Mesothelial cell of epicardium (in vitro differentiated cells): ENCODE data around the gene DOLPP1. TPM values are rescaled to one million over a fixed set of nuclear protein-coding genes. Genes with fewer than 3 reads are reported as not detected.

Experiments used
- DNase-seq, 2 experiments: peaks; one replicate each; pipeline ENCODE4 v3.0.0; 2021; ENCODE audit warnings: low spot score in 2 of 2; ENCODE audit not compliant: unreplicated experiment in 2 of 2
- H3K27ac Mint-ChIP-seq: 2 replicates; pipeline ENCODE4 v1.8.0; 2021; ENCODE audit warnings: mixed read lengths
- H3K27me3 Mint-ChIP-seq: 2 replicates; pipeline ENCODE4 v1.8.0; 2021; ENCODE audit warnings: low read depth, mixed read lengths
- H3K36me3 Mint-ChIP-seq: 2 replicates; pipeline ENCODE4 v1.8.0; 2021; ENCODE audit warnings: mixed read lengths
- H3K4me1 Mint-ChIP-seq: 2 replicates; pipeline ENCODE4 v1.8.0; 2021; ENCODE audit warnings: mixed read lengths
- H3K4me3 Mint-ChIP-seq: 2 replicates; pipeline ENCODE4 v1.8.0; 2021; ENCODE audit warnings: mild to moderate bottlenecking, moderate library complexity, mixed read lengths
- H3K9me3 Mint-ChIP-seq: 2 replicates; pipeline ENCODE4 v1.8.0; 2021; ENCODE audit warnings: mixed read lengths
- CTCF ChIP-seq: fragments of 200-600 bp; sonication (generic); IDR thresholded peaks from one replicate; pipeline ENCODE4 v1.5.0; 2021; ENCODE audit warnings: antibody characterized with exemption; ENCODE audit not compliant: unreplicated experiment
- total RNA-seq: library from RNA; stranded (reverse); gene quantifications from 3 replicates; pipeline ENCODE4 v1.2.1, GENCODE V29; 2021

Gene DOLPP1
- total RNA-seq, 1 donor from 2014 or later = 21.5 TPM

- TF ChIP-seq CTCF = no peak
- H3K4me1 Mint-ChIP-seq = no peaks in the 10 kb centered on the region
- no peaks in the 10 kb centered on the region for H3K9me3 Mint-ChIP-seq
- peaks cover 17% of the 10 kb centered on the region for H3K36me3 Mint-ChIP-seq
- no peaks in the 10 kb centered on the region for H3K27me3 Mint-ChIP-seq
- DNase-seq = no peak
- H3K4me3 Mint-ChIP-seq = no peak overlapping the region
- no peak overlapping the region for H3K27ac Mint-ChIP-seq
Observed at GRCh38 chr9:129058965-129059795, 21.7 kb upstream of the DOLPP1 start.

GRCh38 chr9:129059796-129060785 lies 20.8 kb upstream of the DOLPP1 start:
- no peaks in the 10 kb centered on the region for H3K27me3 Mint-ChIP-seq

GRCh38 chr9:129060991-129061390 lies 19.9 kb upstream of the DOLPP1 start:
- H3K27ac Mint-ChIP-seq = no peak overlapping the region
- DNase-seq = no peak
- H3K9me3 Mint-ChIP-seq = no peaks in the 10 kb centered on the region
- H3K27me3 Mint-ChIP-seq = no peaks in the 10 kb centered on the region
- no peak overlapping the region for H3K4me3 Mint-ChIP-seq
- H3K36me3 Mint-ChIP-seq = peaks cover 19% of the 10 kb centered on the region
- H3K4me1 Mint-ChIP-seq = no peaks in the 10 kb centered on the region
- TF ChIP-seq CTCF = no peak

More at GRCh38 chr9:129059796-129060785, 20.8 kb upstream of the DOLPP1 start:
- H3K36me3 Mint-ChIP-seq = peaks cover 13% of the 10 kb centered on the region
- no peak for DNase-seq
- TF ChIP-seq CTCF = no peak
- H3K4me3 Mint-ChIP-seq = no peak overlapping the region
- no peaks in the 10 kb centered on the region for H3K4me1 Mint-ChIP-seq
- H3K27ac Mint-ChIP-seq = no peak overlapping the region
- no peaks in the 10 kb centered on the region for H3K9me3 Mint-ChIP-seq

- Mint-ChIP-seq H3K27ac (no peak overlapping the region), H3K4me1 (no peaks in the 10 kb centered on the region), H3K36me3 (peaks cover 17% of the 10 kb centered on the region), H3K9me3 (no peaks in the 10 kb centered on the region), H3K27me3 (no peaks in the 10 kb centered on the region), H3K4me3 (no peak overlapping the region)
- TF ChIP-seq CTCF = no peak
- DNase-seq = no peak
Observed at GRCh38 chr9:129063061-129063460, 17.9 kb upstream of the DOLPP1 start.

GRCh38 chr9:129064499-129064908 lies 16.4 kb upstream of the DOLPP1 start:
- Mint-ChIP-seq H3K27ac (no peak overlapping the region), H3K36me3 (peaks cover 21% of the 10 kb centered on the region), H3K4me1 (no peaks in the 10 kb centered on the region), H3K27me3 (no peaks in the 10 kb centered on the region), H3K9me3 (no peaks in the 10 kb centered on the region), H3K4me3 (no peak overlapping the region)
- TF ChIP-seq CTCF = no peak
- DNase-seq = no peak
